Measurements from ENCODE around the gene GALNTL6. TPM values are rescaled to one million over a fixed set of nuclear protein-coding genes. Genes with fewer than 3 reads are reported as not detected.

GALNTL6 gene
- total RNA-seq, 1 donor from 2014 or later = 0.10 TPM

- Mint-ChIP-seq H3K9me3 (ENCODE audit: unreplicated experiment) (no peaks in the 10 kb centered on the region), H3K27me3 (ENCODE audit: unreplicated experiment) (peaks cover 1% of the 10 kb centered on the region)
Measured at GRCh38 chr4:172099376-172099775, 286.2 kb downstream of the GALNTL6 start.

GRCh38 chr4:172103456-172103855 is 290.3 kb downstream of the GALNTL6 start:
- H3K4me3 Mint-ChIP-seq (ENCODE audit: unreplicated experiment) = no peak overlapping the region
- H3K4me1 Mint-ChIP-seq (ENCODE audit: unreplicated experiment) = no peaks in the 10 kb centered on the region
- TF ChIP-seq CTCF (IDR thresholded peaks at IDR 0.05; ENCODE audit: unreplicated experiment) = no peak
- DNase-seq (ENCODE audit: low spot score) = no peak
- H3K27ac Mint-ChIP-seq (ENCODE audit: unreplicated experiment) = no peak overlapping the region
- H3K36me3 Mint-ChIP-seq (ENCODE audit: low read depth, unreplicated experiment) = no peaks in the 10 kb centered on the region
- H3K9me3 Mint-ChIP-seq (ENCODE audit: unreplicated experiment) = no peaks in the 10 kb centered on the region
- H3K27me3 Mint-ChIP-seq (ENCODE audit: unreplicated experiment) = no peaks in the 10 kb centered on the region

More at GRCh38 chr4:172099376-172099775, 286.2 kb downstream of the GALNTL6 start:
- H3K27ac Mint-ChIP-seq (ENCODE audit: unreplicated experiment) = no peak overlapping the region
- no peaks in the 10 kb centered on the region for H3K4me1 Mint-ChIP-seq (ENCODE audit: unreplicated experiment)
- DNase-seq (ENCODE audit: low spot score) = no peak
- TF ChIP-seq CTCF (IDR thresholded peaks at IDR 0.05; ENCODE audit: unreplicated experiment) = no peak
- no peak overlapping the region for H3K4me3 Mint-ChIP-seq (ENCODE audit: unreplicated experiment)
- H3K36me3 Mint-ChIP-seq (ENCODE audit: low read depth, unreplicated experiment) = no peaks in the 10 kb centered on the region

GRCh38 chr4:172104539-172104938 is 291.3 kb downstream of the GALNTL6 start:
- no peak overlapping the region for H3K27ac Mint-ChIP-seq (ENCODE audit: unreplicated experiment)
- no peaks in the 10 kb centered on the region for H3K9me3 Mint-ChIP-seq (ENCODE audit: unreplicated experiment)
- H3K4me1 Mint-ChIP-seq (ENCODE audit: unreplicated experiment) = no peaks in the 10 kb centered on the region
- H3K27me3 Mint-ChIP-seq (ENCODE audit: unreplicated experiment) = no peaks in the 10 kb centered on the region
- TF ChIP-seq CTCF (IDR thresholded peaks at IDR 0.05; ENCODE audit: unreplicated experiment) = no peak
- no peaks in the 10 kb centered on the region for H3K36me3 Mint-ChIP-seq (ENCODE audit: low read depth, unreplicated experiment)
- DNase-seq (ENCODE audit: low spot score) = no peak
- no peak overlapping the region for H3K4me3 Mint-ChIP-seq (ENCODE audit: unreplicated experiment)

GRCh38 chr4:172105918-172106317 is 292.7 kb downstream of the GALNTL6 start:
- H3K4me3 Mint-ChIP-seq (ENCODE audit: unreplicated experiment) = no peak overlapping the region
- H3K27ac Mint-ChIP-seq (ENCODE audit: unreplicated experiment) = no peak overlapping the region

GRCh38 chr4:172109466-172109865 is 296.3 kb downstream of the GALNTL6 start:
- H3K4me1 Mint-ChIP-seq (ENCODE audit: unreplicated experiment) = no peaks in the 10 kb centered on the region
- no peak for DNase-seq (ENCODE audit: low spot score)

More at GRCh38 chr4:172105918-172106317, 292.7 kb downstream of the GALNTL6 start:
- no peaks in the 10 kb centered on the region for H3K4me1 Mint-ChIP-seq (ENCODE audit: unreplicated experiment)
- H3K9me3 Mint-ChIP-seq (ENCODE audit: unreplicated experiment) = no peaks in the 10 kb centered on the region
- H3K27me3 Mint-ChIP-seq (ENCODE audit: unreplicated experiment) = no peaks in the 10 kb centered on the region
- no peak for DNase-seq (ENCODE audit: low spot score)
- H3K36me3 Mint-ChIP-seq (ENCODE audit: low read depth, unreplicated experiment) = no peaks in the 10 kb centered on the region
- TF ChIP-seq CTCF (IDR thresholded peaks at IDR 0.05; ENCODE audit: unreplicated experiment) = no peak

More at GRCh38 chr4:172109466-172109865, 296.3 kb downstream of the GALNTL6 start:
- H3K27ac Mint-ChIP-seq (ENCODE audit: unreplicated experiment) = no peak overlapping the region
- H3K36me3 Mint-ChIP-seq (ENCODE audit: low read depth, unreplicated experiment) = no peaks in the 10 kb centered on the region
- H3K4me3 Mint-ChIP-seq (ENCODE audit: unreplicated experiment) = no peak overlapping the region
- TF ChIP-seq CTCF (IDR thresholded peaks at IDR 0.05; ENCODE audit: unreplicated experiment) = no peak
- no peaks in the 10 kb centered on the region for H3K9me3 Mint-ChIP-seq (ENCODE audit: unreplicated experiment)
- H3K27me3 Mint-ChIP-seq (ENCODE audit: unreplicated experiment) = no peaks in the 10 kb centered on the region
